RWPE1 (cell line): Measurements from ENCODE around the gene CPNE8.
A peak's percentile ranks its signal among the peaks of the same experiment; 100 is the strongest.

Experiments used
- CTCF ChIA-PET: fragments of 350-600 bp; sonication (Branson Sonifier 250); formaldehyde crosslinking; extraction: SDS; loops from one replicate; lab custom pipeline; 2021; lab: Yijun Ruan, JAX
- POLR2A ChIA-PET: fragments of 400-600 bp; formaldehyde crosslinking; extraction: SDS; loops from one replicate; lab custom pipeline; 2020; ENCODE audit warnings: antibody characterized with exemption; ENCODE audit not compliant: low non-redundant PET; lab: Yijun Ruan, JAX
- DNase-seq: peaks from one replicate; pipeline ENCODE4 v3.0.0; 2012; ENCODE audit warnings: low spot score
- H3K27ac ChIP-seq: fragments of 450-650 bp; 2 replicates; pipeline ENCODE4 v1.5.1; 2017
- CTCF ChIP-seq: fragments of 450-650 bp; conservative IDR thresholded peaks from 2 replicates; pipeline ENCODE4 v1.5.1; 2017; ENCODE audit warnings: low read depth, mild to moderate bottlenecking

CPNE8 gene

GRCh38 chr12:38903596-38903995, 1.8 kb downstream of the CPNE8 start:
- CTCF ChIA-PET: interaction anchor here (0.5 to 0.6 kb wide), 2 partner anchors 8 to 213 kb away, joined by 3 read pairs; no protein-coding TSS in a partner anchor
- DNase-seq: no peak

GRCh38 chr12:38898001-38898684, 7.2 kb downstream of the CPNE8 start:
- no peak for DNase-seq
- ChIA-PET POLR2A (no interaction called here), CTCF (interaction anchor here (0.5 kb wide), 1 partner anchor 376 kb away, joined by 5 read pairs; no protein-coding TSS in a partner anchor)
- TF ChIP-seq CTCF: no peak
- H3K27ac ChIP-seq: no peak overlapping the region

More at GRCh38 chr12:38903596-38903995, 1.8 kb downstream of the CPNE8 start:
- POLR2A ChIA-PET: no interaction called here
- no peak overlapping the region for H3K27ac ChIP-seq
- TF ChIP-seq CTCF: no peak

GRCh38 chr12:38895446-38895845, 9.9 kb downstream of the CPNE8 start:
- no peak for TF ChIP-seq CTCF
- POLR2A ChIA-PET: no interaction called here
- CTCF ChIA-PET: interaction anchor here (0.6 to 1.8 kb wide), 6 partner anchors 8 to 57 kb away, joined by 3 to 8 read pairs (median 3); partner anchors contain the start of gene CPNE8

GRCh38 chr12:38892976-38893375, 12.4 kb downstream of the CPNE8 start:
- ChIA-PET CTCF (interaction anchor here (0.6 kb wide), 1 partner anchor 12 kb away, joined by 3 read pairs; no protein-coding TSS in a partner anchor), POLR2A (no interaction called here)
- TF ChIP-seq CTCF: no peak
- DNase-seq: no peak
- no peak overlapping the region for H3K27ac ChIP-seq

More at GRCh38 chr12:38895446-38895845, 9.9 kb downstream of the CPNE8 start:
- no peak for DNase-seq
- H3K27ac ChIP-seq: no peak overlapping the region

- POLR2A ChIA-PET: no interaction called here
- no peak overlapping the region for H3K27ac ChIP-seq
- TF ChIP-seq CTCF: no peak
- DNase-seq: peak; percentile 12
- CTCF ChIA-PET: no interaction called here
Measured at GRCh38 chr12:38892087-38892786, 13.2 kb downstream of the CPNE8 start.

GRCh38 chr12:38890102-38890855, 15.1 kb downstream of the CPNE8 start:
- no peak overlapping the region for H3K27ac ChIP-seq
- ChIA-PET POLR2A (no interaction called here), CTCF (no interaction called here)
- peak; percentile 15 for DNase-seq
- TF ChIP-seq CTCF: no peak
